AG04449 (cell line): ENCODE measurements around the gene EDEM1.

Experiments used
- CTCF ChIA-PET: fragments of 350-600 bp; formaldehyde crosslinking; extraction: SDS; loops from one replicate; lab custom pipeline; 2021; ENCODE audit warnings: antibody characterized with exemption; lab: Yijun Ruan, JAX
- POLR2A ChIA-PET: fragments of 400-600, 350-600 bp; formaldehyde crosslinking; extraction: SDS; loops from one replicate; lab custom pipeline; 2020; ENCODE audit warnings: antibody characterized with exemption, inconsistent platforms; lab: Yijun Ruan, JAX
- DNase-seq: peaks from one replicate; pipeline ENCODE4 v3.0.0-alpha.2; 2010; ENCODE audit warnings: low read depth, low spot score
- H3K4me3 ChIP-seq: 2 replicates; pipeline ENCODE4 v1.5.1; 2011; ENCODE audit warnings: low read depth, mild to moderate bottlenecking, control low read depth, low read length
- CTCF ChIP-seq: IDR thresholded peaks from one replicate; pipeline ENCODE4 v1.5.1; 2011; ENCODE audit warnings: mild to moderate bottlenecking, moderate library complexity, low read length, control low read depth, inconsistent platforms; ENCODE audit not compliant: insufficient read depth; ENCODE audit errors: missing control alignments

The EDEM1 gene

GRCh38 chr3:5187156-5187919, at the start of gene EDEM1:
EDEM1 (plus strand) TSS chr3:5187707; CDS start chr3:5187806, 99 bp downstream.
- ChIA-PET POLR2A (interaction anchor here (0.6 kb wide), 1 partner anchor 694 kb away, joined by 3 read pairs; the partner anchor contains the start of gene ITPR1), CTCF (interaction anchor here (1.0 to 2.3 kb wide), 4 partner anchors 64 to 475 kb away, joined by 3 to 14 read pairs (median 7); partner anchors contain the start of gene ARL8B)
- H3K4me3 ChIP-seq = peak within 1 kb of the TSS; percentile 90
- no peak for TF ChIP-seq CTCF
- DNase-seq = peak; percentile 41

DNA sequence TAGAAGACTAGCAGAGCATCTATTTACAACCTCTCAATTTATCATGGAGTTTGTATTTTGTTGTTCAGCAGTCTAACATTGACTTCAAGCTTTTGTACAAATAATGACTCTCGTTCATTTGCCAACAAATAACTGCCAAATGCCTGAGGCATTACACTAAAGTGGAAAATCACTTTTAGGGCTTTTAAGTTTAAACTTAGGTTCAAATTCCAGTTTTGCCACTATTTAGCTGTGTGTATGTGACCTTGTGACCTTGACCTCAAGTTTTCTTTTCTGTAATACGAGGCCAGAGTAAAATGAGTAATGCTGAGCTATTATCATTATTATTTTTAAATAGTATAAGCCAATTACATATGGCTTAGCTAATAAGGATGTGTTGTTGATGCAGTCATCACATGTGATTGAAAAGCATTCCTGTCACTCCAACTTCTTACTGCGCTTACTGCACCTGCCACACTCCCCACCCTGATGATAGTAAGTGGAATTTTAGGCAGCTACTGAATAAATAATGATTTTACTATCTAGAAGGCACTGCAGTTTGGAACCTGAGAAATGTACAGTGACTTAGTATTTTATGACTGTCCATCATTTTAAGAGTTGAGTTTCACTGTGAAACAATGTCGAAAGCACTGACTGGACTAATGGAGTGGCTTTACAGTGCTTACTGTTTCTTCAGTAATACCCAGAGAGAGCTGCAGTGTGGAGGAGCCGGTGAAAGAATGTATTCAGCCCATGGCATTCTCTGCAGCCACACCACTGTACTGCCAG, 49.1 kb upstream of the EDEM1 start:
- TF ChIP-seq CTCF = no peak
- no peak for DNase-seq
- H3K4me3 ChIP-seq = no peak overlapping the region
- POLR2A ChIA-PET = interaction anchor here (0.7 kb wide), 1 partner anchor 16 kb away, joined by 3 read pairs; no protein-coding TSS in a partner anchor
- CTCF ChIA-PET = interaction anchor here (0.8 to 1.8 kb wide), 5 partner anchors 8 to 17 kb away, joined by 4 read pairs; no protein-coding TSS in a partner anchor

GRCh38 chr3:5140230-5140621, 47.3 kb upstream of the EDEM1 start:
- ChIA-PET POLR2A (no interaction called here), CTCF (interaction anchor here (1.2 to 1.8 kb wide), 2 partner anchors 14 to 19 kb away, joined by 3 to 4 read pairs; no protein-coding TSS in a partner anchor)
- no peak overlapping the region for H3K4me3 ChIP-seq
- no peak for DNase-seq
- no peak for TF ChIP-seq CTCF

DNA sequence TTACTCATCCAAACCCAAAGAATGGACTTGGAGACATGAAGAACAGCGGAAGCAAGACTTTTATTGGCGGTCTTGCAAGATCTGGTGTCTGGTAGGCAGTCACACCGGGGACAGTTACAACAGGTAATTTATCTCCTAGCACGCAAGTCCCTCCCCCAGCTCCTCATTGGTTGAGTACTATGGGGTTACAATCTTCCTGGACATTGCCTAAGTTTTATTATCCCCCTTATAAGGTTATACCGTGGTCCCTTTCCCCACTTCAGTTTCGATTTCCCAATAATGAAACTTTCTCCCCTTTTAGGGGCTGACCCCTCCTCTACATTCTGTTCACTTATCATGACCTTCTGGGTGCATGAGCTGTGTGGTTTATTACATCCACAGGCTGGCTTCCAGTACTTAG, 46.7 kb upstream of the EDEM1 start:
- H3K4me3 ChIP-seq = no peak overlapping the region
- ChIA-PET CTCF (no interaction called here), POLR2A (no interaction called here)
- no peak for TF ChIP-seq CTCF
- no peak for DNase-seq

DNA sequence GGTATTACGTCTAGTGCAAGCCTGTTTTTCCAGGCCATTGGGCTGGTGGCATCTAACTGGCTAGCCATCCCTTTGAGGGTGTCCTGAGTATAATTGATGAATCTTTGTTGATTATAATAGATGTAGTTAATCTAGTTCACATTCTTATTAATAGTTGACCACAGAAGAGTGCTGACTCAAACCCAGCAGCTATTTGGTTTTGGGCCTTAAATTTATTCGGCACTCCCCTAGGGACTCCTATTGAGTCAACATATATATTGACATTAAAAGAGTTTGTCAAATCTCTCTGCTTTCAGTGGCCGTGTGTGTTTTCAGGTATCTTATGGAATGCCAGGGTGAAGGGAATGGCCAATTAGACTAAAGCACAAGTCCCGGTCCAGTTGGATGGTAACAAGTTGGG, 45.7 kb upstream of the EDEM1 start:
- H3K4me3 ChIP-seq = no peak overlapping the region
- no peak for DNase-seq
- ChIA-PET POLR2A (no interaction called here), CTCF (no interaction called here)
- no peak for TF ChIP-seq CTCF

GRCh38 chr3:5143464-5143863, 44.0 kb upstream of the EDEM1 start:
- ChIA-PET CTCF (no interaction called here), POLR2A (no interaction called here)
- no peak for TF ChIP-seq CTCF
- H3K4me3 ChIP-seq = no peak overlapping the region
- no peak for DNase-seq
